IPS-11a (cell line): ENCODE data around the gene PUM2.

Experiments
- H3K4me3 ChIP-seq: one replicate; pipeline ENCODE4 v1.5.1; 2013; ENCODE audit warnings: low read depth, low read length, control low read depth

The PUM2 gene

DNA sequence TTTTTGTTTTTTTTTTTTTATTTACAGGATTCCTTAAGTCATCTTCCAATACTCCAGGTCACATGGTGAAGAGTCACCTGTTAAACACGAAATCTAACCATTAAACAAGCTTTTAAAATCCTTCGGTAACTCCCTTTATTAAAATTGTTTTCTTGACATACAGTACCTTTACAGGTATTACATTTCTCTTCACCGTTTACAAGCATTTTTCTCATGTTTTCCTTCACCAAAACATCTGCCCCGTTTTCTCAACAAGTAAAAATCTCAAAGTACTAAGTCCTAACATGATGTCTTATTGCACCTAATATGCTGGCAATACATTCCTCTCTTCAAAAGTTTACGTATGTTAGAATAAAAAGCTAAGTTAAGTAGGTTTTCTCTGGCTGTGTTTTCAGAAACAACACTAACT, 1.1 kb downstream of the PUM2 start:
- H3K4me3 ChIP-seq: peak overlapping the region; percentile 87

DNA sequence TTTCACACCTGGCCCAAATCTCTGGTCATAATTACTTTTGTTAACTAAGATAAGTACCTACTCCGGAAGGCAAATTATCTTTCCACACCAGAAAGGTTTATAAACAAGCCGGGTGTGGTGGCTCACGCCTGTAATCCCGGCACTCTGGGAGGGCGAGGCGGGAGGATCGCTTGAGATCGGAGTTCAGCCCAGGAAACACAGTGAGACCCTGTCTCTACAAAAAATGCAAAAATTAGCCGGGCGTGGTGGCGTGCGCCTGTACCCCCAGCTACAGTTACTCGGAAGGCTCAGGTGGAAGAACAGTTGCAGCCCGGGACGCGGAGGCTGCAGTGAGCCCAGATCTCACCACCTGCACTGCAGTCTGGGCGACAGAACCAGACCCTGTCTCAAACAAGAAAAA, 2.1 kb downstream of the PUM2 start:
- H3K4me3 ChIP-seq: no peak overlapping the region

DNA sequence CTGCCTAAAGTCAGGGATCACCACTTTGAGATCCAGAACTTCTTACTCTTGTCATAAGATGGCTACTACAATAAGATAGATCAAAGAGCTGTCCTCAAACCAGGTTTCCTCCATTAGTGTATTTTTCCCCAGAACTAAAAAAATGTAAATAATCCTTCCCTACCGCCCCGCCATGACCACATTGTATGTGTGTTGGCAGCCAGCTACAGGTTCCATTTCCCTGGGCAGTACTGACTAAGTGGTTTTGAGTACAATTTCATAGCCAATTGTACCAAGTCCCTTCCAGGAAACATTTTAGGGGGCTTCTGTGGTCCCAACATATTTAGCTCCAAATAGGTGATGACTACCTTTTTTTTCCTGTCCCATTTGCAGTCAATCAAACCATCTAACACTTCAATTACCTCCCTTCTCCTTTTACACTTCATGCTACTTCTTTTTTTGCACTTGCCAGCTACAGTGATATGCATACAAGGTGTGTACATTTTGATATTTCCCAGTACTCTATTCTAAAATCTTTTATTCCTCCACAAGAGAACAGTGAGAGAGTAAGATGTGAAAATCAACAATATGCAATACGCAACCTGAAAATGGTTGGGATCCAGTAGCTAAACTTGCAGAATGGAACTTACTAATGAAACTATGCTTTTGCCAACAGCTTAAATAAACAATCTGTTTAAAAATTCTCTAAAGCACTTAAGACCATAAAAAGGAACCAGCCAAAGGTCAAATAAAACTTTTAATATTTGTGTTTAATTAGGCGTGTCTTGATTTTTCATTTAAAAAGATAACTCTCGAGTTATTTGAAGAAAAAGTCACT, 3.9 kb downstream of the PUM2 start:
- H3K4me3 ChIP-seq: no peak overlapping the region

DNA sequence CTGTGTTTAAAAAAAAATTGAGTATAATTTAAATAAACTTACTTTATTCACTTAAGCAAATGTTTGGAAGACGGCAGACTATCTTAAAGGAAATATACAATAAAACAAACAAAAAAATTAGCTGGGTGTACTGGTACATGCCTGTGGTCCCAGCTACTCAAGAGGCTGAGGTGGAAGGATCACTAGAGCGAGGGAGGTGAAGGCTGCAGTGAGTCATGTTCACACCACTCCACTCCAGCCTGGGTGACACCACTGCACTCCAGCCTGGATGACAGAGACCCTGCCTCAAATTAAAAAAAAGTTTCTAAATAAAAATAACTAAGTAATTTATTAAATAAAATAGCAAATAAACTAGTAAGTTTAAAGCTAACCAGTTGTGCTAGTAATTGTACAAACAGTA, 7.5 kb downstream of the PUM2 start:
- no peak overlapping the region for H3K4me3 ChIP-seq

DNA sequence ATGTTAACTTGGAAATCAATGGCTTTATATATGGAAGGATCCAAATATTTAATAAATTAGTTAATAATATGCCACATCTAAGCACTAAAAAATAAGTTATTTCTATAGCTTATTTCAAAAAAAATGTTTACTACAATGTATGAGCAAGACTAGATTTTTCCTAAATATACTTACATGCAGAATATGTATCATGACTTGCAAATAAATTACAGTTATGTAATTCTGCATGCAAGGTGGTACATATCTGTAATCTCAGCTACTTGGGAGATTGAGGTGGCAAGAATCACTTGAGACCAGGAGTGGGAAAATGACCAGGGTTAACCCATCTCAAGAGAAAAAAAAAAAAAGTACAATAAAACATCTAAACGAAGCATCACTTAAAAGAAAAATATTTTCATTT, 11.6 kb downstream of the PUM2 start:
- no peak overlapping the region for H3K4me3 ChIP-seq

DNA sequence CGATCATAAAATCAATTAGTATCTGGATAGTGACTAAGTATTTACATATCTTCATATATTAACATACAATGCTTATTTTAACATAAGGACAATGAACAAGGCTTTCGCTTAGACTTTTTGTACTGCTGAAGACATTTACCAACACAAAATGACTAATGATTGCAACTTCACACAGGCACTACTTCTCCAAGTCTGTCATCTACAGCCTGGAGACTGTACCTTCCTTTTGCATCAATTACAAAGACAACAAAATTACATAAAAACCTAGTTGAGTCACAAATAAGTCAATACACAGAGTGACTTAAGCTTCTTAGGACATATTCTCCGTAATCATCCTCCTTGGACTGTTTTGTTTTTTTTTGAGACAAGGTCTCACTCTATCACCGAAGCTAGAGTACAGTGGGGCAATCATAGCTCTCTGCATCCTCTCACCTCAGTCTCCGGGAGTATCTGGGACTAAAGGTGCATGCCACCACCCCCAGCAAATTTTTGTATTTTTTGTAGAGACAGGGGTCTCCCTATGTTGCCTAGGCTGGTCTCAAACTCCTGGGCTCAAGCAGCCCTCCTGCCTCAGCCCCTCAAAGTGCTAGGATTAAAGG, 15.9 kb downstream of the PUM2 start:
- no peak overlapping the region for H3K4me3 ChIP-seq

DNA sequence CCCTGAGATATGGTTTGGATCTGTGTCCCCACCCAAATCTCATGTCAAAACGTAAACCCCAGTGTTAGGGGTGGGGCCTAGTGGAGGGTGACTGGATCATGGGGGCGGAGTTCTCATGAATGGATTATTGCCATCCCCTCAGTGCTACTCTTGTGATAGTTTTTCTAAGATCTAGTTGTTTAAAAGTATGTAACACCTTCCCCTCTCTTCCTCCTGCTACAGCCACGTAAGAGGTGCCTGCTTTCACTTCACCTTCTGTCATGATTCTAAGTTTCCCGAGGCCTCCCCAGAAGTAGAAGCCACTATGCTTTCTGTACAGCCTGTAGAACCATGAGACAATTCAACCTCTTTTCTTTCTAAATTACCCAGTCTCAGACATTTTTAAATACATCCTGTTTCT, 16.9 kb downstream of the PUM2 start:
- H3K4me3 ChIP-seq: no peak overlapping the region

DNA sequence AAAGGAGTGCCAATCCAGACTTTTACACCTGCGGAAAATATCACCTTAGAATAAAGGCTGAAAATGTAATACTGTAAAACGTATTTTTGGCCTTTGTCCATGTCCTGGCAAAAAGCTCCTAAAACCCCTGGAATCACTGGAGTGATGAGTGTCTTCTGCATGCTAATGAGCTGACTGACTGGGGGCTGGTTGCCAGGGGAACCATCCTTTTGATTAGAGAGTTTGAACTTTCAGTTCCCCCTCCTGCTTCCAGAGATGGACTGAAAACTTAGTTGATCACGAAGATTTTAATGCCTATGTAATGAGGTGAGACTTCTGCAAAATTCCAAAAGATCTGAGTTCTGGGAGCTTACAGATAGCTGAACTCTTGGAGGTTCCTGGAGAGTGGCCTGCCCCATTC, 20.5 kb downstream of the PUM2 start:
- no peak overlapping the region for H3K4me3 ChIP-seq

DNA sequence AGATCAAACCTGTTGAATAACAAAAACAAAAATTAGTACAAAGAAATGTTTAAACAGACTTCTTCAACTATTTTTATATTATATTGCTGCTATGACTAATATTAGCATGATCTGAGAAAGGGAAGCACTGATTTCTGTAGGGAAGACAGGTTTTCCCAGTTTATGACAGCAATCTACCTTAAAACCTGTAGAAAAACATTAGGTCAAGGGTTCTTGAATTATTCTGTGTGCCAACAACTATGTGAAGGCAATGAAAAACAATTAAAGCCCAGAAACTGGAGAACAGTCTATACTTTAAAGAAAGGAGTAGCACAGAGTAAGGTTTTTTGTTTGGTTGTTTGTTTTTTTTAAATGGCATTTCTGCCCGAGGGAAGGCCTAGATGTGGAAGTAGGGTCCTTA, 23.3 kb downstream of the PUM2 start:
- no peak overlapping the region for H3K4me3 ChIP-seq

DNA sequence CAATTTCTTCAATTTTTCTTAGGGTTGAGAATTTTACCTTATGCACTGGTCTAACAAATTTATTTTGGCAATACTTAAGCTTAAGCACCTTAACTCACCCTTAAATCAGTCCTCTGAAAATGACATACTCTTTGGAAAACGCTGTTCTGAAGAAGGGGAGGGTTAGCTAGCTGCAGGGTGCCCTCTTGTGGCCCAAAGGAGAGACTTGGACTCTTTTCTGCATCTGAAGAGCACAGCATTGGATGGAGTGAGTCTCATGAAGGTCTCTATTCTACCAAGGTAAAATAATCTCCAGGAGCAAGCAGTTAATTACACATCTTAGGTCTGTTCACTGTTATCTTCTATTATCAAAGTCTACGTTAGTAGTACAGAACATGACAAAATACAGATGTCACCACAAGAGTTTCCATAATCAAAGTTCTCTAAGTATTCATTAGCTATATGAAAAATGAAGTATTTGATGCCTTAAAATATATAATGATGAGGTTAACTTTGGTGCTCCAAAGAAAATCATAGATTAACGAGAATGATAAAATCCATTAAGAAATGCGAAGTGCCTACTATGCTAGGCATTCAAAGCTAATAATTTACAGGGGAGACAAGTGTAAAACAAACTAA, 24.4 kb downstream of the PUM2 start:
- no peak overlapping the region for H3K4me3 ChIP-seq

DNA sequence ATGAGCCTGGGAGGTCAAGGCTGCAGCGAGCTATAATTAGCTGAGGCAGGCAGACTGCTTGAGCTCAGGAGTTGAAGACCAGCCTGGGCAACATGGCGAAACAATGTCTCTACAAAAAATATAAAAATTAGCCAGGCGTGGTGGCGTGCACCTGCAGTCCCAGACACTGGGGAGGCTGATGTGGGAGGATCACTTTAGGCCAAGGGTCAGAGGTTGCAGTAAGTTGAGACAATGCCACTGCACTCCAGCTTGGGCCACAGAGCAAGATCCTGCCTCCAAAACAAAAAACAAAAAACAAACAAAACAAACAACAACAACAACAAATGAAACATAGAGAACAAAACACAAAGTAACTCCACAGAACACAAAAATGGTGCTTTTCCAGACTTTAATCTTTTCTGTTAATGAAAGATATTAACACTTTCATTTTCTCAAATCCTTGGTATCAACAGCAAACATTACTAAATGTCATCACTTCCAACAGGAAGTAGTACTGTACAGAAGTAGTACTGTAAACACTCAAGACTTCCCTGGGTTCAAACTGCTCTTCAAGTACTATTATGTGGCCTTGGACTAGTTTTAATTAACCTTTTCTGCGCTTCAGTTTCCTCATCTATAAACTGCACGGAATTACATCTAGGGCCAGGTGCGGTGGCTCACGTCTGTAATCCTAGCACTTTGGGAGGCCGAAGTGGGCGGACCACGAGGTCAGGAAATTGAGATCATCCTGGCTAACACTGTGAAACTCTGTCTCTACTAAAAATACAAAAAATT, 27.9 kb downstream of the PUM2 start:
- H3K4me3 ChIP-seq: no peak overlapping the region

DNA sequence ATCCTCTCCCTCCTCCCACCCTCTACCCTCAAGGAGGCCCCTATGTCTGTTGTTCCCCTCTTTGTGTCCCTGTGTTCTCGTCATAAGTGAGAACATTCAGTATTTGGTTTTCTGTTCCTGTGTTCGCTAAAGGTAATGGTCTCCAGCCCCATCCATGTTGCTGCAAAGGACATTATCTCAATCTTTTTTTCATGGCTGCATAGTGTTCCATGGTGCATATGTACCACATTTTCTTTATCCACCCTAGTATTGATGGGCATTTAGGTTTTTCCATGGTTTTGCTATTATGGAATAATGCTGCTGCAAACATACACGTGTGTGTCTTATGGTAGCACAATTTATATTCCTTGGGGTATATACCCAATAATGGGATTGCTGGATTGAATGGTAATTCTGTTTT, 33.0 kb downstream of the PUM2 start:
- no peak overlapping the region for H3K4me3 ChIP-seq

DNA sequence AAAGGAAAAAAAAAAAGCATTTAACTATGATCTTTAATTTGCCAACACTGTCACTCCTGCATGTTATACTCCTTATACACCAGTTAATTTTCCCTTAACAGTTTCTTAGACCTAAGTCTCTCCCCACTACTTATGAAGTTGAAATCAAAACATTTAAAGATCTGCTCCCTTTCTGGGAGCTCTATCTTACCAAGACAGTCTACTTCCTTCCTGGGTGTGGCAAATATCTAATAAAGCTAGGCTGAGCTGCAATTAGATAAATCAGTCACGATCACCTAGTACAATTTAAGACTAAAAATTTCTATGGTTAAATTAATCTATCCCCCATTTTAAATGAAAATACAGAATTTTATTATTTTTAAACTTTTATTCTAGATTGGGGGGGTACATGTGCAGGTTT, 33.4 kb downstream of the PUM2 start:
- no peak overlapping the region for H3K4me3 ChIP-seq

DNA sequence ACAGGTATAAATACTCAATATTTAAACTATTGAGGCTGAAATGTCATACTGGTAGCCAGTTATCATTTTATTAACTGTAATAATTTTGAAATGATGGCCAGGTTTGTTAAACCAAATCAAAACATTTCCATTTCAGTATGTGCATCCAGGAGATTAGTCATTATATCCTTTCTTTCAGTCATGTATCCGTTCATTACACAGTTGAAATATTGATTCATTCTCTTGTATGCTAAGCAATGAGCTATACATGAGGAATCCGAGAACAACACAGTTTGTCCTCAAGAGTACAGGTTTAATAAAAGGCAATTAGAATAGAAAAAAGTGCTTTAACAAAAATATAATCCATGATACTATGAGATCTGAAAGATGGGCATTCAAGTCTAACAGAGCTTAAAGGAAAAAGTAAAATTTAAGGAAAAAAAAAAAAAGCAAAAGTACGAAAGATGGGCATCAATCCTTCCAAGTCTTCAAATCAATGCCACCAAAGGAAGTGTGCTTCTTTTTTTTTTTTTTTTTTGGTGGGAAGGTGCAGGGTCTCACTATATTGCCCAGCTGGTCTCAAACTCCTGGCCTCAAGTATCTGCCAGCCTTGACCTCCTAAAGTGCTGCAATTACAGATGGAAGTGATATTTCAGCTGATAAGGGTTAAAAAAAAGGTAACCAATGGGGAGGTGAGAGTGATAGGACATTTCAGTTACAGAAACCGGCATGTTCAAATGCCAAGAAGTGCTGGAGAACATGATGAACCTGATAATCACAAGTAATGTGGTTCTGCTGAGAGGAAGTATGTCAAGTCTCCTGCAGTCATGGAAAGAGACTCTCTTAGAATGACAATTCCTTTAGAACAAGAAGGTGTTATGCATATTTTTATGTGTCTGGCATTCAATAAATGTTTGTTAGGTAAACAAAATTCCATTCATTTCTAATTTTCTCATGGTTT, 35.8 kb downstream of the PUM2 start:
- H3K4me3 ChIP-seq: no peak overlapping the region

DNA sequence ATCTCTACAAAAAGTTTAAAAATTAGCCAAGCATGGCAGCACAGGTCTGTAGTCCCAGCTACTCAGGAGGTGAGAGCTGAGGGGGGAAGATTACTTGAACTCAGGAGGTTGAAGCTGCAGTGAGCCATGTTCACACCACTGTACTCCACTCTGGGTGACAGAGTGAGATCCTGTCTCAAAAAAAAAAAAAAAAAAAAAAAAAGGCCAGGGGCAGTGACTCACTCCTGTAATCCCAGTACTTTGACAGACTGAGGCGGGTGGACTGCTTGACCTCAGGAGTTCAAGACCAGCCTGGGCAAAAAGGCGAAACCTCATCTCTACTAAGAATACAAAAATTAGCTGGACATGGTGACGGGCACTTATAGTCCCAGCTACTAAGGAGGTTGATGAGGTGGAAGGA, 37.0 kb downstream of the PUM2 start:
- H3K4me3 ChIP-seq: no peak overlapping the region

DNA sequence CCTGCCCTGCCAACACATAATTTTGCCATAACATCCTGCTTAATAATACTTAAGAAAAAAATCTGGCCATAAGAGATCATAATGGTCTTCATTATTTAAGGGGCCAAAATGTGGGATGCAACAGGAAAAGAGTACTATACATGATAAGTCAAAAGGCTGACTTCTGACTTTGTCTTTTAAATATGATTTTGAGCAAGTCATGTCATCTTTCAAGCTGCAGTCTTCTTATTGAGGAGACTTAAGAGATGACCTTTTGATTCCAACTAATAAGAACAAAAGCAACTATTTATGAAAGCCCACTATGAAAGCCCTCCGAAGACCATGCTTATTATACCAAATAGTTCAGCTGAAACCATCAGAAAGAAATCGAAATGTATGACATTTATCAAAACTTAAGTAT, 41.6 kb downstream of the PUM2 start:
- no peak overlapping the region for H3K4me3 ChIP-seq

DNA sequence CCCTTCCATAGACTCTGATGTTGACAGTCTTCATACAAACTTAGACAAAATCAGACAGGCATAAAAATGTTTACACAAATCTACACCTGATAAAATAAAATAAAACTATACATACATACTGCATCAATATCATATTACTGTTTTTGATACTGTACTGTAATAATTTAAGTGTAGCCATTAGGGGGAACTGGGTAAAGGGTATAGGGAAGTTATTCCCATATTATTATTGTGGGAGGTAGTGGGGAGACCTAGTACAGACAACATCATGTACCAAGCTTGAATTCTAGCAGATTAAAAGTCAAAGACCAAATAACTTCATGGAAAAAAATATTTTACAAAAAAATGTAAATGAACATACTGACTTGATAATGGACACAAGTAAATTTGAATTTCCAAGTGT, 43.3 kb downstream of the PUM2 start:
- H3K4me3 ChIP-seq: no peak overlapping the region

DNA sequence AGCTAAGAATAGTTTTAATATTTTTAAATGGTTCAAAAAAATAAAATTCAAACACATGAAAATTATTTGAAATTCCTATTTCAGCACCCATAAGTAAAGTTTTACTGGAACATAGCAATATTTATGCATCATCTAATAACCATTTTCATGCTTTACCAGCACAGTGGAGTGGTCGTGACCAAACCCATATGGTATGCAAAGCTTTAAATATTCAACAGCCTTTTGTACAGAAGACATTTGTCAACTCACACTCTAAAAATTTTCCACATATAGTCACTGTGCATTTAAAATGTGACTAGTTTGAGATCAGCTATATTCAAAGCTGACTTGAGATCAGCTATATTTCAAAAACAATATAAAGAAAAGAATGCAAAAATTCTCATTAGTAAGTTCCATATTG, 46.2 kb downstream of the PUM2 start:
- H3K4me3 ChIP-seq: no peak overlapping the region

DNA sequence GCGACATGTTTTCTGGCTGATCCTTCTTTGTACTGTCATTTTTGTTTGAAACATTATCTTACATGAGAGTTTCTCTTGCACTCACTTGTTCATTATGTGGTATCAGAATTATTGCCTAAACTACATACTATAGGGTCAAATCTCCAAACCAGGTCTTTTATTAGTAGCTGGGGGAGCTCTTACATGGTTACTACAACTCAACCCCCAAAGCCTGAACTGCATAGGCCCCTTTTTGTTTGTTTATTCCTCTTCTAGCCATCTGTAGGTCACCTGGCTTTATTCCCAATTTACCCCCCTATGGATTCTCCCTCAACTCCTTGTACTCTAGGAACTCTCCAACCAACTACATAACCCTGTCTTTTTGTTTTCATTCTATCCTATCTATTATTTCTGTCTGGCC, 46.7 kb downstream of the PUM2 start:
- H3K4me3 ChIP-seq: no peak overlapping the region

DNA sequence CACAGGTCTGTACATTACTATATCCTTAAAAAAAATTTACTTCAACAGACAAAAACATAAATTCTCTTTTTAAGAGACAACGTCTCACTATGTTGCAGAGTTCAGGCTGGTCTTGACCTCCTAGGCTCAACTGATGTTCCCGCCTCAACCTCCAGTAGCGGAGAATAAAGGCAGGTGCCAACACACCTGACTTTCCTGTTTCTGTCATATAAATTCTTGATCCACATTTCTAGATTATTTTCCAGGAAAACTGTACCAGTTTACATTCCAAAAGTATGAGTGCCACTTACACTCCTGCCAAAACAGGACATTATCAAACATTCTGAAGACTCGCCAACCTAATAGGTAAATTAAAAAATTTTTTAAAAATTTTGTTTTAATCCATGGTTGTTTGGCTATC, 48.6 kb downstream of the PUM2 start:
- no peak overlapping the region for H3K4me3 ChIP-seq

DNA sequence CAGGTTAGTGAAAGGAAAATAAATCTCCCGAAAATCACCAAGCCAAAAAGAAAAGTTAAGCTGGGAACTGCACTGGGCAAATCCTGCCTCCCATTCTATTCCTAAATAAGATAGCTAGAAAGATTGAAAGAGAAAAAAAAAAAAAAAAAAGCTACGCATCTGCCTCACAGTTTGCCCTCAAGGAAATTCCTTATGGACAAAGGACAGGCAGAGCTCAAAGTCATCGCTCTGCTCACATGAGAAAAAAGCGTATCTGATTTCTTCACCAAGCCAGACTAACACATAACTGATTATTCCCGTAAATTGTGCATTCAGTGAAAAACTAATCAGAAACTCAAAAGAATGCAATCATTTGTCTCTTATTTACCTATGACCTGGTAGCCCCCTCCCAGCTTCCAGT, 50.0 kb downstream of the PUM2 start:
- H3K4me3 ChIP-seq: no peak overlapping the region
